HCT116 (cell line): ENCODE data around the gene GRIN2A. TPM values are rescaled to one million over a fixed set of nuclear protein-coding genes. Genes with fewer than 3 reads are reported as not detected.

ENCODE experiments used
- ATAC-seq: fragments of 200-7000 bp; cut with Tn5 transposase; 2 replicates; pipeline ENCODE4 v1.9.1; 2020; ENCODE audit warnings: mild to moderate bottlenecking, moderate library complexity
- BruUV-seq: library from RNA; stranded (reverse); fragments of 400-500 nt; replicated peaks from 2 replicates; lab custom pipeline; 2021; lab: Mats Ljungman, UMichigan
- CTCF ChIA-PET: fragments of 300-600 bp; sonication (Branson Sonifier 250); formaldehyde crosslinking; loops from one replicate; lab custom pipeline; 2021; ENCODE audit warnings: antibody characterized with exemption; lab: Charles Lee
- POLR2A ChIA-PET: fragments of 300-600, 350-600 bp; sonication (Branson Sonifier 250); formaldehyde crosslinking; loops from one replicate; lab custom pipeline; 2021; ENCODE audit warnings: antibody characterized with exemption; lab: Charles Lee
- RAD21 ChIA-PET, 2 experiments: fragments of 300-600 bp; sonication (Branson Sonifier 250); formaldehyde crosslinking; loops; one replicate each; lab custom pipeline; 2023; ENCODE audit warnings: low total read pairs in 2 of 2; ENCODE audit not compliant: uncharacterized antibody in 2 of 2, unreplicated experiment in 2 of 2, low non-redundant PET in 1 of 2; lab: Charles Lee
- DNase-seq: peaks from one replicate; pipeline ENCODE4 v3.0.0-alpha.2; 2010; ENCODE audit warnings: low read depth, low spot score
- H2AFZ ChIP-seq: fragments of 200-600 bp; shearing (Covaris generic), sonication (generic); 2 replicates; pipeline ENCODE4 v1.6.1; 2017; ENCODE audit warnings: low read depth, mixed run types, mixed read lengths, antibody characterized with exemption, low read length; ENCODE audit not compliant: poor library complexity, severe bottlenecking
- H3K27ac ChIP-seq: 2 replicates; pipeline ENCODE4 v1.5.1; 2012; ENCODE audit warnings: low read depth, low read length
- H3K27me3 ChIP-seq: fragments of 200-600 bp; sonication (generic); 2 replicates; pipeline ENCODE4 v1.6.1; 2016; ENCODE audit warnings: mixed run types, low read length, mixed read lengths; ENCODE audit not compliant: insufficient read depth
- H3K36me3 ChIP-seq, 2 experiments: fragments of 200-500 bp in 1 of 2; fragments of 200-600 bp in 1 of 2; sonication (Bioruptor generic) in 1 of 2; sonication (generic) in 1 of 2; 2 replicates each; pipeline versions ENCODE4 v1.5.1 to v1.6.1; 2014 to 2016; ENCODE audit warnings: low read length in 2 of 2, inconsistent platforms in 1 of 2, mixed read lengths in 1 of 2, mixed run types in 1 of 2; ENCODE audit not compliant: insufficient read depth in 2 of 2, control insufficient read depth in 1 of 2
- H3K4me1 ChIP-seq, 2 experiments: fragments of 200-600 bp in 1 of 2; sonication (generic) in 1 of 2; 2 replicates each; pipeline versions ENCODE4 v1.5.1 to v1.6.1; 2012 to 2017; ENCODE audit warnings: low read length in 2 of 2, inconsistent platforms in 1 of 2, mild to moderate bottlenecking in 1 of 2, mixed read lengths in 1 of 2, mixed run types in 1 of 2, moderate library complexity in 1 of 2; ENCODE audit not compliant: insufficient read depth in 2 of 2, control insufficient read depth in 1 of 2
- H3K4me2 ChIP-seq: fragments of 200-600 bp; sonication (generic); 2 replicates; pipeline ENCODE4 v1.6.1; 2017; ENCODE audit warnings: mixed run types, low read length, mixed read lengths
- H3K4me3 ChIP-seq, 2 experiments: fragments of 200-600 bp in 1 of 2; sonication (generic) in 1 of 2; replicated peaks in 1 of 2; 2 replicates each; pipeline ENCODE4 v1.5.1; 2011 to 2016; ENCODE audit warnings: low read length in 2 of 2, control low read depth in 1 of 2, low read depth in 1 of 2, mild to moderate bottlenecking in 1 of 2, mixed read lengths in 1 of 2, mixed run types in 1 of 2
- H3K79me2 ChIP-seq: fragments of 200-600 bp; sonication (generic); 2 replicates; pipeline ENCODE4 v1.6.1; 2017; ENCODE audit warnings: mild to moderate bottlenecking, mixed run types, low read length, moderate library complexity, mixed read lengths; ENCODE audit not compliant: insufficient read depth
- H3K9ac ChIP-seq: fragments of 200-600 bp; sonication (generic); 2 replicates; pipeline ENCODE4 v1.6.1; 2016; ENCODE audit warnings: low read length, mixed read lengths
- H3K9me2 ChIP-seq: fragments of 200-600 bp; sonication (generic), shearing (Covaris generic); 2 replicates; pipeline ENCODE4 v1.6.1; 2017; ENCODE audit warnings: mixed run types, mild to moderate bottlenecking, moderate library complexity; ENCODE audit not compliant: insufficient read depth
- H3K9me3 ChIP-seq, 2 experiments: fragments of 200-500 bp in 1 of 2; fragments of 200-600 bp in 1 of 2; sonication (Bioruptor generic) in 1 of 2; sonication (generic) in 1 of 2; 2 replicates each; pipeline ENCODE4 v1.6.1; 2014 to 2017; ENCODE audit warnings: low read length in 2 of 2, mixed read lengths in 2 of 2, inconsistent platforms in 1 of 2, low read depth in 1 of 2, mild to moderate bottlenecking in 1 of 2, mixed run types in 1 of 2, moderate library complexity in 1 of 2; ENCODE audit not compliant: control insufficient read depth in 1 of 2, insufficient read depth in 1 of 2
- H4K20me1 ChIP-seq: fragments of 200-600 bp; sonication (generic), shearing (Covaris generic); 2 replicates; pipeline ENCODE4 v1.6.1; 2017; ENCODE audit warnings: mixed run types, mild to moderate bottlenecking, moderate library complexity; ENCODE audit not compliant: insufficient read depth
- CBX3 ChIP-seq: IDR thresholded peaks from 2 replicates; pipeline ENCODE4 v1.6.1; 2012; ENCODE audit warnings: low read depth
- CEBPB ChIP-seq: IDR thresholded peaks from 2 replicates; pipeline ENCODE4 v1.6.1; 2012; ENCODE audit warnings: low read depth
- EGR1 ChIP-seq: IDR thresholded peaks from 2 replicates; pipeline ENCODE4 v1.6.1; 2012; ENCODE audit warnings: low read depth
- ELF1 ChIP-seq: IDR thresholded peaks from 2 replicates; pipeline ENCODE4 v1.6.1; 2012; ENCODE audit warnings: low read depth, borderline replicate concordance
- EZH2 ChIP-seq: fragments of 200-600 bp; sonication (generic); IDR thresholded peaks from 2 replicates; pipeline ENCODE4 v1.6.1; 2017; ENCODE audit warnings: antibody characterized with exemption, mixed run types
- JUND ChIP-seq: IDR thresholded peaks from 2 replicates; pipeline ENCODE4 v1.6.1; 2012
- POLR2A ChIP-seq: IDR thresholded peaks from 2 replicates; pipeline ENCODE4 v1.7.0; 2011; ENCODE audit warnings: borderline replicate concordance; ENCODE audit not compliant: insufficient read depth, insufficient read length; ENCODE audit errors: extremely low read depth
- POLR2AphosphoS5 ChIP-seq: IDR thresholded peaks from 2 replicates; pipeline ENCODE4 v1.6.1; 2011; ENCODE audit warnings: mild to moderate bottlenecking, low read depth, low read length, moderate library complexity
- REST ChIP-seq: IDR thresholded peaks from 2 replicates; pipeline ENCODE4 v1.6.1; 2012; ENCODE audit warnings: low read depth
- SIN3A ChIP-seq: IDR thresholded peaks from 2 replicates; pipeline ENCODE4 v1.6.1; 2012; ENCODE audit warnings: low read depth
- SP1 ChIP-seq: IDR thresholded peaks from 2 replicates; pipeline ENCODE4 v1.6.1; 2012; ENCODE audit warnings: low read depth
- SRF ChIP-seq: IDR thresholded peaks from 2 replicates; pipeline ENCODE4 v1.6.1; 2012; ENCODE audit warnings: low read depth
- YY1 ChIP-seq: IDR thresholded peaks from 2 replicates; pipeline ENCODE4 v1.6.1; 2011; ENCODE audit warnings: low read length, low read depth, moderate library complexity, mild to moderate bottlenecking; ENCODE audit not compliant: insufficient replicate concordance; ENCODE audit errors: extremely low read depth
- ZBTB33 ChIP-seq: IDR thresholded peaks from 2 replicates; pipeline ENCODE4 v1.6.1; 2011; ENCODE audit warnings: mild to moderate bottlenecking, low read length, moderate library complexity; ENCODE audit not compliant: insufficient replicate concordance; ENCODE audit errors: extremely low read depth
- ZFX ChIP-seq: fragments of 450-650 bp; IDR thresholded peaks from 2 replicates; pipeline ENCODE4 v1.6.1; 2017
- intact Hi-C: fragments of 100-400 bp; cut with micrococcal nuclease; formaldehyde crosslinking; loops from 2 replicates; pipeline ENCODE4 v1.10.0; 2022
- total RNA-seq: library from RNA; stranded (reverse); gene quantifications from one replicate; pipeline ENCODE4 v1.2.1, GENCODE V29; 2021; ENCODE audit not compliant: unreplicated experiment

The GRIN2A gene
- total RNA-seq, 1 experiment from 2014 or later: 0.02 TPM

GRCh38 chr16:10098991-10099390 is 83.2 kb downstream of the GRIN2A start:
- Histone ChIP-seq H3K9me2 (no peaks in the 10 kb centered on the region), H3K27ac (no peak overlapping the region), H3K36me3 (no peaks in the 10 kb centered on the region), H3K27me3 (peaks cover 24% of the 10 kb centered on the region), H3K9me3 (no peaks in the 10 kb centered on the region), H2AFZ (no peak overlapping the region), H3K4me3 (no peak overlapping the region)
- DNase-seq: no peak
- no TSS peak for BruUV-seq
- ChIA-PET CTCF (no interaction called here), POLR2A (no interaction called here)
- ATAC-seq: no peak
- intact Hi-C loops: no loop called here
- TF ChIP-seq POLR2A (no peak), EGR1 (no peak), SIN3A (no peak), ZFX (no peak)
- TF ChIP-seq, all 23 proteins: peak for 0
- RAD21 ChIA-PET: no interaction called here
- Histone ChIP-seq H3K4me1 (no peaks in the 10 kb centered on the region), H4K20me1 (no peaks in the 10 kb centered on the region), H3K79me2 (no peaks in the 10 kb centered on the region), H3K4me2 (no peak overlapping the region), H3K9ac (no peak overlapping the region)

GRCh38 chr16:10097271-10097670 is 85.0 kb downstream of the GRIN2A start:
- H3K36me3 ChIP-seq: no peaks in the 10 kb centered on the region
- POLR2A ChIA-PET: no interaction called here
- CTCF ChIA-PET: no interaction called here
- H3K4me3 ChIP-seq: no peak overlapping the region
- H2AFZ ChIP-seq: no peak overlapping the region
- no peaks in the 10 kb centered on the region for H3K9me3 ChIP-seq
- ATAC-seq (no peak), DNase-seq (no peak)
- H3K4me2 ChIP-seq: no peak overlapping the region
- H3K27ac ChIP-seq: no peak overlapping the region
- H3K79me2 ChIP-seq: no peaks in the 10 kb centered on the region
- H3K4me1 ChIP-seq: no peaks in the 10 kb centered on the region
- RAD21 ChIA-PET: no interaction called here
- BruUV-seq: no TSS peak
- H3K9me2 ChIP-seq: no peaks in the 10 kb centered on the region
- no peaks in the 10 kb centered on the region for H4K20me1 ChIP-seq
- peaks cover 22% of the 10 kb centered on the region for H3K27me3 ChIP-seq
- H3K9ac ChIP-seq: no peak overlapping the region
- intact Hi-C loops: no loop called here
- no peak for TF ChIP-seq SP1
- TF ChIP-seq ZFX: no peak
- TF ChIP-seq REST: no peak
- no peak for TF ChIP-seq SIN3A
- TF ChIP-seq CEBPB: no peak
- TF ChIP-seq YY1: no peak
- TF ChIP-seq ZBTB33: no peak
- no peak for TF ChIP-seq POLR2AphosphoS5
- TF ChIP-seq SRF: no peak
- no peak for TF ChIP-seq JUND
- no peak for TF ChIP-seq ELF1
- TF ChIP-seq CBX3: no peak
- no peak for TF ChIP-seq EZH2
- TF ChIP-seq POLR2A: no peak
